ENCODE results near the gene PUM2. TPM values are rescaled to one million over a fixed set of nuclear protein-coding genes. Genes with fewer than 3 reads are reported as not detected.
A peak's percentile ranks its signal among the peaks of the same experiment; 100 is the strongest.

The PUM2 gene
- total RNA-seq, 1 experiment from 2014 or later: 105 TPM

DNA sequence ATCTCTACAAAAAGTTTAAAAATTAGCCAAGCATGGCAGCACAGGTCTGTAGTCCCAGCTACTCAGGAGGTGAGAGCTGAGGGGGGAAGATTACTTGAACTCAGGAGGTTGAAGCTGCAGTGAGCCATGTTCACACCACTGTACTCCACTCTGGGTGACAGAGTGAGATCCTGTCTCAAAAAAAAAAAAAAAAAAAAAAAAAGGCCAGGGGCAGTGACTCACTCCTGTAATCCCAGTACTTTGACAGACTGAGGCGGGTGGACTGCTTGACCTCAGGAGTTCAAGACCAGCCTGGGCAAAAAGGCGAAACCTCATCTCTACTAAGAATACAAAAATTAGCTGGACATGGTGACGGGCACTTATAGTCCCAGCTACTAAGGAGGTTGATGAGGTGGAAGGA lies 37.0 kb downstream of the PUM2 start:
- no peak overlapping the region for H3K9ac ChIP-seq (ENCODE audit: low read length)
- BruUV-seq (replicated peaks): no TSS peak
- no peak overlapping the region for H3K4me3 ChIP-seq (replicated peaks in 1 of 2; ENCODE audit: low read depth in 1 of 2, low read length in 2 of 2)
- ChIA-PET CTCF (interaction anchor here (1.0 to 2.1 kb wide), 2 partner anchors 12 to 23 kb away, joined by 3 to 11 read pairs; no protein-coding TSS in a partner anchor), RAD21 (ENCODE audit: low non-redundant PET in 1 of 2, low total read pairs in 2 of 2, uncharacterized antibody in 2 of 2, unreplicated experiment in 2 of 2) (no interaction called here), POLR2A (no interaction called here)
- no peaks in the 10 kb centered on the region for H3K9me3 ChIP-seq (ENCODE audit: control insufficient read depth in 1 of 2, insufficient read depth in 1 of 2, low read depth in 1 of 2, low read length in 2 of 2)
- H4K20me1 ChIP-seq (ENCODE audit: insufficient read depth): peaks cover 19% of the 10 kb centered on the region; the same call in 1 of the 2 replicates
- H3K27me3 ChIP-seq (ENCODE audit: insufficient read depth, low read length): no peaks in the 10 kb centered on the region
- no peaks in the 10 kb centered on the region for H3K9me2 ChIP-seq (ENCODE audit: insufficient read depth)
- no peak overlapping the region for H2AFZ ChIP-seq (ENCODE audit: low read depth, low read length, poor library complexity, severe bottlenecking)
- H3K4me2 ChIP-seq (ENCODE audit: low read length): no peak overlapping the region
- no peak for DNase-seq (ENCODE audit: low read depth, low spot score)
- no peaks in the 10 kb centered on the region for H3K4me1 ChIP-seq (ENCODE audit: control insufficient read depth in 1 of 2, insufficient read depth in 2 of 2, low read length in 2 of 2)
- no peak overlapping the region for H3K27ac ChIP-seq (ENCODE audit: low read depth, low read length)
- peaks cover 31 to 33% of the 10 kb centered on the region in 2 experiments; a peak in 3 of 4 replicates for H3K36me3 ChIP-seq (ENCODE audit: control insufficient read depth in 1 of 2, insufficient read depth in 2 of 2, low read length in 2 of 2)
- peak; percentile 49; the same call in 1 of the 2 replicates for ATAC-seq
- intact Hi-C loops (cut with micrococcal nuclease): no loop called here
- peaks cover 98% of the 10 kb centered on the region for H3K79me2 ChIP-seq (ENCODE audit: insufficient read depth, low read length)
- no peak for TF ChIP-seq EZH2 (IDR thresholded peaks at IDR 0.05)
- TF ChIP-seq REST (IDR thresholded peaks at IDR 0.05; ENCODE audit: low read depth): no peak
- TF ChIP-seq ZNF274 (IDR thresholded peaks at IDR 0.05; ENCODE audit: low read depth, low read length): no peak
- TF ChIP-seq SRF (IDR thresholded peaks at IDR 0.05; ENCODE audit: low read depth): no peak
- TF ChIP-seq, protein P1, sequence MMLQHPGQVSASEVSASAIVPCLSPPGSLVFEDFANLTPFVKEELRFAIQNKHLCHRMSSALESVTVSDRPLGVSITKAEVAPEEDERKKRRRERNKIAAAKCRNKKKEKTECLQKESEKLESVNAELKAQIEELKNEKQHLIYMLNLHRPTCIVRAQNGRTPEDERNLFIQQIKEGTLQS (IDR thresholded peaks at IDR 0.05): no peak
- TF ChIP-seq CEBPB (IDR thresholded peaks at IDR 0.05; ENCODE audit: low read depth): no peak
- no peak for TF ChIP-seq EGR1 (IDR thresholded peaks at IDR 0.05; ENCODE audit: low read depth)
- TF ChIP-seq, protein P2, sequence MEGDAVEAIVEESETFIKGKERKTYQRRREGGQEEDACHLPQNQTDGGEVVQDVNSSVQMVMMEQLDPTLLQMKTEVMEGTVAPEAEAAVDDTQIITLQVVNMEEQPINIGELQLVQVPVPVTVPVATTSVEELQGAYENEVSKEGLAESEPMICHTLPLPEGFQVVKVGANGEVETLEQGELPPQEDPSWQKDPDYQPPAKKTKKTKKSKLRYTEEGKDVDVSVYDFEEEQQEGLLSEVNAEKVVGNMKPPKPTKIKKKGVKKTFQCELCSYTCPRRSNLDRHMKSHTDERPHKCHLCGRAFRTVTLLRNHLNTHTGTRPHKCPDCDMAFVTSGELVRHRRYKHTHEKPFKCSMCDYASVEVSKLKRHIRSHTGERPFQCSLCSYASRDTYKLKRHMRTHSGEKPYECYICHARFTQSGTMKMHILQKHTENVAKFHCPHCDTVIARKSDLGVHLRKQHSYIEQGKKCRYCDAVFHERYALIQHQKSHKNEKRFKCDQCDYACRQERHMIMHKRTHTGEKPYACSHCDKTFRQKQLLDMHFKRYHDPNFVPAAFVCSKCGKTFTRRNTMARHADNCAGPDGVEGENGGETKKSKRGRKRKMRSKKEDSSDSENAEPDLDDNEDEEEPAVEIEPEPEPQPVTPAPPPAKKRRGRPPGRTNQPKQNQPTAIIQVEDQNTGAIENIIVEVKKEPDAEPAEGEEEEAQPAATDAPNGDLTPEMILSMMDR (IDR thresholded peaks at IDR 0.05 in 2 of 3, conservative IDR thresholded peaks at IDR 0.05 in 1 of 3; ENCODE audit: borderline replicate concordance in 1 of 3, insufficient read depth in 1 of 3, low read depth in 2 of 3, low read length in 2 of 3): no peak
- no peak for TF ChIP-seq ELF1 (IDR thresholded peaks at IDR 0.05; ENCODE audit: borderline replicate concordance, low read depth)
- TF ChIP-seq ZFX (IDR thresholded peaks at IDR 0.05): no peak

All from HCT116 (cell line).